Duodenal mucosa (tissue), 2 donors: ENCODE measurements around the gene KIAA1191.

Experiments used
- H3K27ac ChIP-seq: one replicate; pipeline ENCODE4 v1.7.0; 2013; ENCODE audit warnings: low read depth, low read length
- H3K27me3 ChIP-seq, 2 donors: one replicate each; pipeline ENCODE4 v1.7.0; 2013; ENCODE audit warnings: low read length in 2 of 2, control low read depth in 1 of 2; ENCODE audit not compliant: insufficient read depth in 2 of 2, control insufficient read depth in 1 of 2
- H3K36me3 ChIP-seq, 2 donors: one replicate each; pipeline ENCODE4 v1.7.0; 2013; ENCODE audit warnings: low read length in 2 of 2, control low read depth in 1 of 2; ENCODE audit not compliant: insufficient read depth in 2 of 2, control insufficient read depth in 1 of 2
- H3K4me1 ChIP-seq, 2 donors: one replicate each; pipeline ENCODE4 v1.7.0; 2013; ENCODE audit warnings: low read length in 2 of 2, control low read depth in 1 of 2; ENCODE audit not compliant: insufficient read depth in 2 of 2, control insufficient read depth in 1 of 2
- H3K4me3 ChIP-seq, 2 donors: one replicate each; pipeline ENCODE4 v1.7.0; 2013; ENCODE audit warnings: low read length in 2 of 2, low read depth in 1 of 2
- H3K9ac ChIP-seq, 2 donors: one replicate each; pipeline ENCODE4 v1.7.0; 2013; ENCODE audit warnings: low read length in 2 of 2, low read depth in 1 of 2
- H3K9me3 ChIP-seq, 2 donors: one replicate each; pipeline ENCODE4 v1.7.0; 2013; ENCODE audit warnings: low read length in 2 of 2, control low read depth in 1 of 2; ENCODE audit not compliant: control insufficient read depth in 1 of 2

KIAA1191 gene

GRCh38 chr5:176401281-176402205, 40.0 kb upstream of the KIAA1191 start:
- Histone ChIP-seq H3K27ac (peak overlapping the region; percentile 56), H3K9me3 (no peaks in the 10 kb centered on the region), H3K4me1 (peaks cover 44 to 55% of the 10 kb centered on the region in 2 donors), H3K4me3 (peak overlapping the region in 1 of 2 donors; percentile 10), H3K9ac (peak overlapping the region in 1 of 2 donors; percentile 48), H3K36me3 (peaks cover 8 to 25% of the 10 kb centered on the region in 2 donors), H3K27me3 (no peaks in the 10 kb centered on the region)

DNA sequence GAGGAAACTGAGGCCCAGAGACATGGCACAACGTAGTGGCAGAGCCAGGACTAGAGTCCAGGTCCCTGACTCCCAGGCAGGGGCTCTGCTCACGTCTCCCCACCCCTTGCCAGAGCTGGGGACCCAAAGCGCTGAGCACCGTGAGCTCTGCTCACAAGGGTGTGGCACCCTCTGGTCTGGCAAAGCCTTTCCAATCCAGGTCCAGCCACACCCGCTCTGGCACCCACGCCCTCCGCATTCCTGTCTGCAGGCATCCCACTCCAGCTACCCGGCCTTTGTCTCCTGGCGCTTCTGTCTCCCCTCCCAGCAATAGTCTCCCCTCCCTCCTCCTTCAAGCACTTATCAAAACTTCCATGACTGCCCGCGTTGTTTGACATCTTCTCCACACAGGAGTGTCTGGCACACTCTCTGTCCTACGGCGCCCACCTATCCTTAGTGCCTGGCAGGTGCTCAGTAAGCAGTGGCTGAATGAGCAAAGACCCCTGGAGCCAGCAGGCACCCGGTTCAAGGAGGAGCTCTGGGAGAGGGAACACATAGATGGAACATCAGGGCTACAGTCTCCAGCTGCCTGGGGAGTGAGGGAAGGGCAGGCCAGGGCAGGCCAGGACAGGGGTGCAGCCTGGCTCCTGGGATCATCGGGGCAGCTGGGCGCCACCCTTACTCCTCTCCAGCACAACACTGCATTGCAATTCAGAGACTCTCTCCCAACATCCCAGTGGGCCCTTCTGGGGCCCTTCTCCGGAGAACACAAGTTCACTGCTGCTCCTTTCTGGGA, 39.0 kb upstream of the KIAA1191 start:
- Histone ChIP-seq H3K27me3 (no peaks in the 10 kb centered on the region), H3K4me3 (peak overlapping the region in 1 of 2 donors; percentile 10), H3K36me3 (peaks cover 5 to 22% of the 10 kb centered on the region in 2 donors), H3K9me3 (no peaks in the 10 kb centered on the region), H3K9ac (peak overlapping the region; percentile 48 to 55), H3K27ac (peak overlapping the region; percentile 56), H3K4me1 (peaks cover 34 to 45% of the 10 kb centered on the region in 2 donors)

- peaks cover 24 to 28% of the 10 kb centered on the region in 2 donors for H3K4me1 ChIP-seq
- H3K9ac ChIP-seq = no peak overlapping the region
- H3K4me3 ChIP-seq = no peak overlapping the region
- H3K27ac ChIP-seq = no peak overlapping the region
- H3K36me3 ChIP-seq = peaks cover 12 to 40% of the 10 kb centered on the region in 2 donors
- no peaks in the 10 kb centered on the region for H3K27me3 ChIP-seq
- H3K9me3 ChIP-seq = no peaks in the 10 kb centered on the region
Measured at GRCh38 chr5:176397736-176398420, 36.3 kb upstream of the KIAA1191 start.

DNA sequence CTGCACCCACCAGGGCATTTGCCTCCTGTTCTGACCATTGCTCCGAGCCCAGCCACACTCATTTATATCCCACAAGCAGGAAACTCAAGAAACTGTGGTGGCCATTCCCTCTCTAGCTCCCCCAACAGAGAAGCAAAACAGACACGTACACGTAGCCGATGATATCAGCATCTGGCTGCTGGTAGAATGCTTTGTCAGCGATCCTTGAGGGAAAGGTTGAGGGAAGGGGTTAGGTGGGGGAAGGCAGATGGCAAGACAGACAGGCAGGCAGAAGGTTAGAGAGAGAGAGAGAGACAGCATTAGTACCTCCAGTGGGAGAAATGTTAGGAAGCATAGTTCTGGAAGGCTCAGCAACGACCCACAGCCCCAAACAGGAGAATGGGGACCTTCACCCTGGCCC, 34.8 kb upstream of the KIAA1191 start:
- H3K9me3 ChIP-seq = no peaks in the 10 kb centered on the region
- H3K4me3 ChIP-seq = no peak overlapping the region
- no peak overlapping the region for H3K9ac ChIP-seq
- peaks cover 16 to 56% of the 10 kb centered on the region in 2 donors for H3K36me3 ChIP-seq
- peaks cover 14% of the 10 kb centered on the region in 2 donors for H3K4me1 ChIP-seq
- no peaks in the 10 kb centered on the region for H3K27me3 ChIP-seq
- no peak overlapping the region for H3K27ac ChIP-seq

DNA sequence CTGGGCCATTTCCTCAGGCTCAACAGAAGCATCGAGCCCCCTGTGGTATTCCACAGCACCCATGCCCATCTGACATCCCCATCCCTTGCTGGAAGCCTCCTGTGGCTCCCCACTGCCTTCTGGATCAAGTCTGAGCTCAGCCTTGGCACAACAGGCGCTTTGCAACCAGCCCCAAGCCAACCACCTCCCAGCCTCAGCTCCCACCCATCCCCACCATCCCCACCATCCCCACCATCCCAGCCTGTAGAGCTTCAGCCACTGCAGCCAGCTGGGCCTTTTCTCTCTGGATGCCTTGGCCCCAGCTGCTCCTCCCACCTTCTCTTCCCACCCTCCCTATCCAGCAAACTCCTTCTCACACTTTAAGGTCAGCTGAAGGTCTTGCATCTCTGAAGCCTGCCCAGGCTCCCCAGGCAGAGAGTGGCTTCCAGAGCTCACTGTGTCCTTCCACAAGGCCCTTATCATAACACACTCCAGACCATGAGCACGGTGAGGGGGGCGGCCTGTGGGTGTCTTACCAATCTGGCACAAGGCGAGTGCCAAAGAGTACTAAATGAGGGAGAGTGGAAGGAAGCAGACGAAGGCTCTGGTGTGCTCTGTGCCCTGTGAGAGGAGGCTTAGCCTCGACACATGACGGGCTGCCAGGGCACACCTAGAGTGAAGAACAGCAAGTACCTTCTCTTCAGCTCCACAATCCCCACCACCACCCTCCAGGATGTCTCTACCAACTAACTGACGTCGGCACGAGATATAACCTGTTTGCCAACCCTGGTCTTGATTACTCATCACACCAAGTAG, 33.5 kb upstream of the KIAA1191 start:
- no peak overlapping the region for H3K9ac ChIP-seq
- no peak overlapping the region for H3K27ac ChIP-seq
- no peaks in the 10 kb centered on the region for H3K9me3 ChIP-seq
- no peaks in the 10 kb centered on the region for H3K27me3 ChIP-seq
- no peak overlapping the region for H3K4me3 ChIP-seq
- H3K36me3 ChIP-seq = peaks cover 20 to 63% of the 10 kb centered on the region in 2 donors
- H3K4me1 ChIP-seq = peaks cover 1 to 6% of the 10 kb centered on the region in 2 donors

GRCh38 chr5:176394096-176394495, 32.5 kb upstream of the KIAA1191 start:
- peaks cover 20 to 63% of the 10 kb centered on the region in 2 donors for H3K36me3 ChIP-seq
- no peak overlapping the region for H3K9ac ChIP-seq
- H3K4me3 ChIP-seq = no peak overlapping the region
- H3K27me3 ChIP-seq = no peaks in the 10 kb centered on the region
- H3K27ac ChIP-seq = no peak overlapping the region
- no peaks in the 10 kb centered on the region for H3K9me3 ChIP-seq
- H3K4me1 ChIP-seq = peaks cover 0 to 10% of the 10 kb centered on the region in 2 donors

DNA sequence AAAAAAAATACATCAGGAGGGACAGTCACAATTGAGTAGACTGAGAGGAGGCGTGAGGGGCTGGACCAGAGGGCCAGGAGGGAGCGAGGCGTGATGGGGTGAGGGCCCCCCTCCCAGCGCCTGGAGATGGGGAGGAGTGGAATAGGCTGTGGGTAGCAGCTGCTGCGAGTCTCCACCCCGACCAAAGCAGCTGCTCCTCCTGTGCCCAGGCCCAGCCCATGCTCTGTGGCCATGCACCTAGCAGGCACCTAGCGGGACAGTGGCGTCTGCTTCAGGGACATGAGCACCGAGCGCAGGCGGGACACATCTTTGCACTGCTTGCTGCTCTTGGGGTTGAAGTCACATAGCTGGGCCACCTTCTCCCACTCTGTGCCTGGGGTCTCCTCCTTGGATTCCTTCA, 31.0 kb upstream of the KIAA1191 start:
- Histone ChIP-seq H3K27me3 (no peaks in the 10 kb centered on the region), H3K36me3 (peaks cover 20 to 57% of the 10 kb centered on the region in 2 donors), H3K4me1 (peaks cover 4 to 17% of the 10 kb centered on the region in 2 donors)

GRCh38 chr5:176391999-176392398, 30.4 kb upstream of the KIAA1191 start:
- no peaks in the 10 kb centered on the region for H3K27me3 ChIP-seq
- no peak overlapping the region for H3K4me3 ChIP-seq
- H3K4me1 ChIP-seq = peaks cover 9 to 22% of the 10 kb centered on the region in 2 donors
- no peak overlapping the region for H3K9ac ChIP-seq
- H3K36me3 ChIP-seq = peaks cover 20 to 54% of the 10 kb centered on the region in 2 donors
- H3K9me3 ChIP-seq = no peaks in the 10 kb centered on the region
- no peak overlapping the region for H3K27ac ChIP-seq

More for the DNA sequence above, 31.0 kb upstream of the KIAA1191 start:
- Histone ChIP-seq H3K9ac (no peak overlapping the region), H3K9me3 (no peaks in the 10 kb centered on the region), H3K27ac (no peak overlapping the region), H3K4me3 (no peak overlapping the region)

DNA sequence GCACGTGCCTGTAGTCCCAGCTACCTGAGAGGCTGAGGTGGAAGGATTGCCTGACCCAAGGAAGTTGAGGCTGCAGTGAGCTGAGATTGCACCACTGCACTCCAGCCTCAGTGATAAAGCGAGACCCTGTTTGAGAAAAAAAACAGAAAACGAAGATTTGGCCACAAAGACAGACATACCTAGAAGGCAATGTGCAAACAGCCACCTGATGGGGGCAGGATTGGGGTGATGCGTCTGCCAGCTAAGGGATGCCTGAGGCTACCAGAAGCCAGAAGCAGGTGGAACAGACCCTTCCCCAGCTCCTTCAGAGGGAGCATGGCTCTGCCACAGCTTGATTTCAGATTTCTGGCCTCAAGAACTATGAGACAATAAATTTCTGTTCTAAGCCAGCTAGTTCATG, 29.9 kb upstream of the KIAA1191 start:
- Histone ChIP-seq H3K9me3 (no peaks in the 10 kb centered on the region), H3K4me3 (no peak overlapping the region), H3K9ac (no peak overlapping the region), H3K4me1 (peaks cover 14 to 25% of the 10 kb centered on the region in 2 donors), H3K36me3 (peaks cover 20 to 49% of the 10 kb centered on the region in 2 donors), H3K27ac (no peak overlapping the region), H3K27me3 (no peaks in the 10 kb centered on the region)
